GM19023 (cell line): ENCODE measurements around the gene RPS6KC1.
"Not testable (repeated sequence)": the region's sequence is repeated elsewhere in the genome, so short reads cannot be mapped to it uniquely, and the experiment has no call there.

ENCODE experiments used
- ATAC-seq: cut with Tn5 transposase; IDR thresholded peaks from one replicate; pipeline ENCODE4 v1.9.1; 2021; ENCODE audit warnings: mild to moderate bottlenecking, moderate library complexity; ENCODE audit not compliant: unreplicated experiment

RPS6KC1 gene

DNA sequence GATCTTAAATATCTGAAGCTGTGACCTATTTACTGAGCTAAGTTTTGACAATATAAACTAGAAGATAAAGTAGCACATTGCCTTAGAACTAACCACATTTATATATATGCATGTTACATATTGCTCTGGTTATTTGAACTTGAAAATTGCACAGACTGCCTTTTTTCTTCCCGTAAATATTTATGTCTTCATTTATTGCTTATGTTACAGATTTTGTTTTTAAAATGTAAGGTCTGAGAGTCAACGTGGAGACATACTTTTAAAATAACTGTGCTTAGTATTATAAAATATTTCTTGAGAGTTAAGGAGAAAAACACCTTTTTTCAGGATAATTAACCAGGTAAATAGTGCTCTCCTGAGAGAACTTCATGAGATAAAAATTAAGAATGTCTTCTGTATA lies 3.1 kb downstream of the RPS6KC1 start:
- ATAC-seq = no peak

DNA sequence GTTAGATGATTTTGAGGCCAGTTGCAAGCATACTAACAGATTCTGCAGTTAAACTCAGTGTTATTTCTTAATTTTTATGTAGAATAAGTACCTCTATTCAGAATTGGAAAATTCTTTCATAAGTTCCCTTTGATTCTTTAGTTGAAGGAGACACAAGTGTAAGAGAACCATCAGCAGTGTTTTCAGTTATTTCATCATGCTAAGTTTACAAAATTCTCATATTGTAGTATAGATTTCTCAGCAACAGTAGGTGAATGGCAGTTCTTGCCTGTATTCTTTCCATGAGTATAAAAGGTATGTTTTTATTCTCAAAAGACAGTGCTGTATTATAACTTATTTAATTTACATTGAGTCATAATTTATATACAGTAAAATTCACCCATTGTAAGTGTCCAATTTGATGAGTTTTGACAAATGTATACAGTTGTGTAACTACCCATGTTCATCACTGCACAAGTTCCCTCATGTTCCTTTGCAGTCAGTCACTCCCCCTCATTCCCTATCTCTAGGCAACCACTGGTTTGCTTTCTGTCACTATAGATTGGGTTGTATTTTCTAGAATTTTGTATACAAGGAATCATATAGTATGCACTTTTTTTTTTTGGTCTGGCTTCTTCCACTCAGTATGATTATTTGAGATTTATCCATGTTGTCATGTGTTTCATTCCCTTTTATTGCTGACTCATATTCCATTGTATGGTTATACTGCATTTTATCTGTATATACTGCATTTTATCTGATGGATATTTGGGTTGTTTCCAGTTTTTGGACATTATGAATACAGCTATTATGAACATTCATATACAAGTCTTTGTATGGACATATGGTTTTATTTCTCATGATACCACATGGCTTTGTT lies 3.9 kb downstream of the RPS6KC1 start:
- ATAC-seq = no peak

GRCh38 chr1:213055767-213056166 lies 4.7 kb downstream of the RPS6KC1 start:
- no peak for ATAC-seq

DNA sequence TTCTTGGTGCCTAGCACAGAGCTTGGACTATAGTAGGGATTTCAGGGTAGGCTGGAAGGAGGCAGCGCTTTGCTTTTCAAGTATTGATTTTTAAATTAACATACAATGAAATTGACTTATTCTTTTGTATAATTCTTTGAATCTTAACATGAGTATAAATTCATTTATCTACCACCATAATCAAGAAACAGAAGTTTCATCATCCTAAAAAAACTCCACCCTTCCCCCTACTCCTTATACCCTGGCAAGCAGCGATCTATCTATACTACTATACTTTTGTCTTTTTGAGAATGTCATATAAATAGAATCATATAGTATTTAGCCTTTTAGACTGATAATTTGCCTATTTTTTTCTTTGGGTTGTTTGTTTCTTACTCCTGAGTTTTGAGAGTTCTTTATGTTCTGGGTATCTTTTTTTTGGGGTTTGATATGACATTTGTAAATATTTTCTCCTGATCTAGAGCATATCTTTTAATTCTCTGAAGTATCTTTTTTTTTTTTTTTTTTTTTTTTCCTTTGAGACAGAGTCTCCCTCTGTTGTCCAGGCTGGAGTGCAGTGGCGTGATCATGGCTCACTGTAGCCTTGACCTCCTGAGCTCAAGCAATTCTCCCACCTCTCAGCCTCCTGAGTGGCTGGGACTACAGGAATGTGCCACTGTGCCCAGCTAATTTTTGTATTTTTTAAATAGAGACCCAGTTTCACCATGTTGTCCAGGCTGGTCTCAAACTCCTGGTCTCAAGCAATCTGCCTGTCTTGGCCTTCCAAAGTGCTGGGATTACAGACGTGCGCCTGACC lies 6.4 kb downstream of the RPS6KC1 start:
- no peak for ATAC-seq

DNA sequence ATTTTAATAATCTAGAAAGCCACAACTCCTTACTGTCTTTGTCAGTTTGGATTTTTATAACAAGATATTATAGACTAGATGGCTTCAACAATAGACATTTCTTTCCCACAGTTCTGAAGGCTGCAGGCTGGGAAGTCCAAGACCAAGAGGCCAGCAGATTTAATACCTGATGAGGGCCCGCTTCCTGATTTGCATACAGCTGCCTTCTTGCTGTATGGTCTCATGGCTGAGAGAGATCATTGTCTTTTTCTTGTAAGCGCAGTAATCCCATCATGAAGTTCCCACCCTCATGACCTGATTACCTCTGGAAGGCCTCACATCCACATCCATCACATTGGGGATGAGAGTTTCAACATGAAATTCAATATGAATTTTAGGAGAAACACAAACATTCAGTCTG lies 9.8 kb downstream of the RPS6KC1 start:
- no peak for ATAC-seq

DNA sequence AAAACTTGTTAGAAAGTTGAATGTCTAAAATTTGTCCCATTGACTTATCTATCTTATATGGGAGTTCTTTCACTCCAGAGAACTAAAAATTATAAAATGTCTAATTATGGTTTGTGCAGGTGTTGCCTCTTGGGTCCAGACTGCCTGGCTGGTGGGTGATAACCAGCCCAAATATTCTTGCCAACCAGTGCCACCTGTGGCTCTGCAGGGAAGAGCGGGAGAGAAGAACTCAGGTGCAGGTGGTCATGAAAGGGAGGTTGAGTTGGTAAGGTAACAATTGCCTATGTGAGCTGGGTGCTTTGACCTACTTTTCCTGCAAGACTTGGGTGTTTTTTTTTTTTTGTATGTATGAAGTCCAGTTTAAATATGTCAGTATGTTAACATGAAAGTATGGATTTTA lies 10.2 kb downstream of the RPS6KC1 start:
- ATAC-seq = no peak

- ATAC-seq = no peak
Measured at GRCh38 chr1:213065800-213066199, 14.8 kb downstream of the RPS6KC1 start.

DNA sequence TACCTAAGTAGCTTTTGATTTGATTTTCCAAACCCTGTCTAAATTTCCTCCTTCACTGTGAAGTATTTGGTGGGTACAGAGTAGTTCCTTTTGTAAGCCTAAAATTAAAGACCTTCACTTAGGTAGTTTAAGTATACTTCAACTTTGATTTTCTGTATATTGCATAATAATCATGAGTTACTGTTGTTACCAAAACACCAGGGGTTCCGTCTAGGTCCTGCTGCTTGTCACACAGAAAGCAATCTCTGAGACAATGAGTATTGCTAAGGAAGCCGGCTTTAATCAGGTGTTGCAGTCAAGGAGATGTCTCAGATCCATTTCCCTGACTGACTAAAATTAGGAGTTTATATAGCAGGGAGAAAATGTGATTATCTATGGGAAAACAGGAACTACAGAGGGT lies 15.3 kb downstream of the RPS6KC1 start:
- ATAC-seq = no peak

- ATAC-seq = no peak
Measured at GRCh38 chr1:213067352-213067751, 16.3 kb downstream of the RPS6KC1 start.

- ATAC-seq = peak; percentile 83
Measured at GRCh38 chr1:213070406-213070805, 19.4 kb downstream of the RPS6KC1 start.

DNA sequence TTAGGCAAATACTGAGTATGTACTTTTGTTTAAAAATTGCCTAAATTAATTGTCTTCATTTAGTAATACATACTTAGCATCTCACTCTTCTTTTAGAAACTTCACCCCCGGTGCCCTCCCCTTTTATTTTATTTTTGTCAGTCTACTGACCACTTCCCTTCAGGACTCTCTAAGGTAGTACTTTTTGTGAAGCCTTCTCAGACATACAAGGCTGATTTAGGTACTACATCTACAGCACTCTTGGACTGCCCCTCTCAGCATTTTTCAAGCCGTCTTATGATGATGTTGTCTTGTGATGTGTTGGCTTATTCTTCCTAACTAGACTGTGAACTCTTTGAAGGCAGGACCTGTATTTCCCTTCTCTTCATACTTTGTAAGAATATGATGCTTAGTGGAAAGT lies 24.7 kb downstream of the RPS6KC1 start:
- peak; percentile 55 for ATAC-seq

GRCh38 chr1:213082420-213083111 lies 31.5 kb downstream of the RPS6KC1 start:
- ATAC-seq = no peak

GRCh38 chr1:213083112-213083445 lies 32.0 kb downstream of the RPS6KC1 start:
- no peak for ATAC-seq

DNA sequence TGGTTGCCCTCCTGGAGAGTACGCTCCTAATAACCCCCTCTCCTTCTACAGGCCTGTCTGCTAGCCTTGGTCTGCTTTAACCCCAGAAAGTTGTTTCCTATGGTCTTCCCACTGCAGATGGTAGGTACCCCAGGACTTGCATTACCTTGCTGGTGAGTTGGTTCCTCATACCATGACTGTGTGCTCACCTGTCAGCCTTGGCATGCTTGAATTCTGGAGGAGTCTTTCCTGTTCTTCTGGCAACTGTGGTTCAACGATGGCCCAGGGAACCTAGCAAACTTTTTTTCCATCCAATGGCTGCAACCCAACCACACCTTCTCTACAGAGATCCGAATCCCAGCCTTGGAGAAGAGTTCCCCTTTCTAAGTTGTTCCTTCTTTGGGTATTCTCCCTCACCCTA lies 36.9 kb downstream of the RPS6KC1 start:
- ATAC-seq = no peak

DNA sequence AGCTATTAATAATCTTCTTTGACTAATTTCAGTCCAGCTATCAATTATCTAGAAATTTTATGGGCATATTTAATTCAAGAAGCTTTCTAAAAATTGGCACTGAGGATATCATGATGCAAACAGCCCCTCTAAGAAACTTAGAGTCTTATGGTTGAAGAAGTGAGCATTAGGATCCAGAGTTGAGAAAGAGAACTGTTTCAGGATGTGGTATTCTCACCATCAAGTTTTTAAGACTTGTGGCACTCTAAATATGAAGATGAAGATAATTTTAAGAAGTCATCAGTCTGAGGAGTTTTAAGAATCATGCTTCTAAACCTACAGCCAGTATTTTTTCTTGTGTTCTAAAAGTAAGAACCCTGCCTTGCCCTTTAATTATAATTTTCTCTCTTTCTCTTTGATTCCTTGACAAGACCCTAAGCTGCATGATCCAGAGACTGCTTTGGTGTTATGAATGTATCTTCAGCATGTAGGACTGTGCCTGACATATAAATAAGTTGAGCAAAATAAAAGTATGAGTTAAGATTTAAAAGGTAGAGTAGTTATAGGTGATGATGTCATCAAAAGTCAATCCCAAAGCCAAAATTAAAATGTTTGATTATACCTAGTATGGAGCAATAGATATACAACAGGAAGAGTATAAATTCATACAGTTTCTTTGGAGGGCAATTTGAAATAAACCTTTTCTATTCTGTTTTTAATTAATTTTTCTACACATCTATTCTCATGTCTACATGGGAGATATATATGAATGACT lies 39.1 kb downstream of the RPS6KC1 start:
- ATAC-seq = no peak

DNA sequence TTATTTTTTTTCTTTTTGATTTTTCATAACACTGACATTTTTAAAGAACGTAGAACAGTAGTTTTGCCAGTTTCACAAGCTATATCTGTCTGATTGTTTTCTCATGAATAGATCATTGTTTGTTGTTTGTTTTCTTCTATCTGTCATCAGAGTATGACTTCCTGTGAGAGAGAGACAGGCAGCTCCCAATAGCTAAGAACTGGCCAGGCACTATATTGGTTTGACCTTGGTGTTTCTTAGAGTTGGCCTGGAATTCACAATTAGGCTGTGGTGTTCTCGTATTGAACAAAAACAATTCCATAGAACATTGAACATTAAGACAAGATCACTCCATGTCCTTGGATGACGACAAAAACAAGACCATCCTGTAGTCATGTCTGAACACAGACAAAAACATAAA lies 43.4 kb downstream of the RPS6KC1 start:
- no peak for ATAC-seq

GRCh38 chr1:213095467-213095866 lies 44.4 kb downstream of the RPS6KC1 start:
- ATAC-seq = no peak

DNA sequence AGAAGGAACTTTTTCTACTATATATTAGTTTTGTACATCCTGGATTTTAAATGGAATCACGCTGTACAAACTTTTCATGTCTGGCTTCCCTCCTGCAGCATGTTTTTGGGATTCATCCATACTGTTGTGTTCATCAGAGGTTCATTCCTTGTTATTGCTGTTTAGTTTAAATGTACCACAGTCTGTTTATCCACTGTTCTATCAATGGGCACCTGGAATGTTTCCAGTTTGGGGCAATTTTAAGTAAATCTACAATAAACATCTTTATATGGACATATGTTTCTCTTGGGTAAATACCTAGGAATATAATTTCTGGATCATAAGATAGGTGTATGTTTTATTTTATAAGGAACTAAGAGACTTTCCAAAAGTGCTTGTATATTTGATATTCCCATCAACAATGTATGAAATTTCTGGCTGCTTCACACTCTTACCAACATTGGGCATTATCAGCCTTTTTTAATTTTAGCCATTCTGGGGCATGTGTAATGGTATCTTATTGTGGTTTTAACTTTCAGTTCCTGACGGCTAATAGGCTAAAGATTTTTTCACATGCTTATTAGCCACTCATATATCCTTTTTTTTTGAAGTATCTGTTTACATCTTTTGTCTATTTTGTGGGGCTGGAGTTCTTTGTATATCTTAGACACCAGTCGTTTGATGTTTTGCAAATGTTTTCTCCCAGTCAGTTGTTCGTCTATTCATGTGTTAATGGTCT lies 48.8 kb downstream of the RPS6KC1 start:
- ATAC-seq = no peak

DNA sequence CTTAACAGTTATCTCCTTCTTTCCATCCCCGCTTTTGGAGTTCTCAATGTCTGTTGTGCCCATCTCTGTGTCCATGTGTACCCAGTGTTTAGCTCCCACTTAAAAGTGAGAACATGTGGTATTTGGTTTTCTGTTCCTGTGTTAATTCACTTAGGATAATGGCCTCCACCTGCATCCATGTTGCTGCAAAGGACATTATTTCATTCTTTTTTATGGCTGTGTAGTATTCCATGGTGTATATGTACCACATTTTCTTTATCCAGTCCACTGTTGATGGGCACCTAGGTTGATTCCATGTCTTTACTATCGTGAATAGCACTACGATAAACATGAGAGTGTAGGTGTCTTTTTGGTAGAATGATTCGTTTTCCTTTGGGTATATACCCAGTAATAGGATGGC lies 49.5 kb downstream of the RPS6KC1 start:
- not testable (repeated sequence) for ATAC-seq
